K562 (cell line): ENCODE measurements around the gene MFSD11. TPM values are rescaled to one million over a fixed set of nuclear protein-coding genes. Genes with fewer than 3 reads are reported as not detected.

Experiments
- CEBPG ChIP-seq, 3 experiments: fragments of 200-800 bp in 1 of 3; sonication (Bioruptor generic) in 1 of 3; sonication (generic) in 1 of 3; formaldehyde crosslinking in 1 of 3; IDR thresholded peaks in 2 of 3; conservative IDR thresholded peaks in 1 of 3; 2 replicates each; pipeline versions ENCODE4 v1.6.1 to v1.8.0; 2016 to 2022; ENCODE audit warnings: missing compliant biosample characterization in 2 of 3, missing genetic modification characterization in 2 of 3, mild to moderate bottlenecking in 1 of 3, missing genetic modification reagents in 1 of 3
- CHD4 ChIP-seq: fragments of 200-600 bp; sonication (generic); IDR thresholded peaks from 3 replicates; pipeline ENCODE4 v1.6.1; 2012; ENCODE audit warnings: low read depth, mild to moderate bottlenecking, mixed read lengths, low read length, inconsistent platforms; ENCODE audit not compliant: insufficient read depth, insufficient replicate concordance, poor library complexity, severe bottlenecking
- E2F1 ChIP-seq: sonication (generic); formaldehyde crosslinking; IDR thresholded peaks from 2 replicates; pipeline ENCODE4 v1.8.1; 2023; ENCODE audit warnings: mild to moderate bottlenecking, missing genetic modification reagents, moderate library complexity
- KDM5B ChIP-seq: fragments of 200-600 bp; sonication (generic); IDR thresholded peaks from 2 replicates; pipeline ENCODE4 v1.6.1; 2012; ENCODE audit warnings: low read depth, mild to moderate bottlenecking, moderate library complexity, low read length, control low read depth, inconsistent platforms; ENCODE audit not compliant: insufficient replicate concordance
- RFX1 ChIP-seq: fragments of 450-650 bp; IDR thresholded peaks from 2 replicates; pipeline ENCODE4 v1.6.1; 2016; ENCODE audit warnings: mild to moderate bottlenecking, moderate library complexity
- SMARCA5 ChIP-seq: fragments of 450-650 bp; IDR thresholded peaks from 2 replicates; pipeline ENCODE4 v1.6.1; 2016
- SP1 ChIP-seq: sonication (generic); formaldehyde crosslinking; IDR thresholded peaks from 2 replicates; pipeline ENCODE4 v1.8.1; 2022; ENCODE audit warnings: mild to moderate bottlenecking, missing genetic modification reagents
- TBP ChIP-seq: optimal IDR thresholded peaks from 2 replicates; pipeline ENCODE3; 2011; ENCODE audit warnings: low read depth, low read length, improper control_type of control experiment
- YY1 ChIP-seq, 3 experiments: IDR thresholded peaks; 2 replicates each; pipeline ENCODE4 v1.6.1; 2011; ENCODE audit warnings: low read length in 2 of 3, mild to moderate bottlenecking in 2 of 3, moderate library complexity in 2 of 3, borderline replicate concordance in 1 of 3, control low read depth in 1 of 3, low read depth in 1 of 3; ENCODE audit not compliant: insufficient read depth in 3 of 3, insufficient replicate concordance in 2 of 3, control insufficient read depth in 1 of 3, insufficient read length in 1 of 3; ENCODE audit errors: extremely low read depth in 1 of 3
- ZNF146 ChIP-seq: IDR thresholded peaks from one replicate; pipeline ENCODE4 v1.6.1; 2018; ENCODE audit warnings: missing compliant biosample characterization; ENCODE audit not compliant: unreplicated experiment
- ZNF23 ChIP-seq: fragments of 250-450 bp; sonication (Bioruptor Pico); IDR thresholded peaks from 2 replicates; pipeline ENCODE4 v1.4.0; 2020; ENCODE audit warnings: mild to moderate bottlenecking
- ZNF232 ChIP-seq: sonication (generic); formaldehyde crosslinking; IDR thresholded peaks from 2 replicates; pipeline ENCODE4 v1.8.0; 2022; ENCODE audit warnings: mild to moderate bottlenecking, missing genetic modification reagents
- ZNF280B ChIP-seq: fragments of 250-450 bp; sonication (Bioruptor Pico); IDR thresholded peaks from 2 replicates; pipeline ENCODE4 v1.5.1; 2021; ENCODE audit warnings: mild to moderate bottlenecking
- ZNF318 ChIP-seq, 2 experiments: fragments of 450-650 bp; IDR thresholded peaks; 2 replicates each; pipeline ENCODE4 v1.6.1; 2016; ENCODE audit warnings: mild to moderate bottlenecking in 2 of 2, borderline replicate concordance in 1 of 2, low read depth in 1 of 2, moderate library complexity in 1 of 2
- ZNF707 ChIP-seq: fragments of 250-450 bp; sonication (Bioruptor Pico); conservative IDR thresholded peaks from 2 replicates; pipeline ENCODE4 v1.8.0; 2022; ENCODE audit warnings: inconsistent platforms, mild to moderate bottlenecking, moderate library complexity
- polyA plus RNA-seq, 8 experiments: library from polyadenylated mRNA; depleted of rRNA in 4 of 8; stranded (reverse) in 5 of 8; unstranded in 3 of 8; fragments of >200 nt; fragmentation: Nextera tagmentation in 2 of 8; fragmentation: Illumina TruSeq in 1 of 8; extraction: Ambion mirVana in 2 of 8; extraction: Trizol in 1 of 8; gene quantifications; 2 replicates each; pipeline versions ENCODE4 v1.2.1 to v1.2.3, GENCODE V29; 2011 to 2014; ENCODE audit warnings: inconsistent platforms in 1 of 8, missing spikeins in 1 of 8
- total RNA-seq, 7 experiments: library from RNA; depleted of rRNA in 6 of 7; stranded (reverse); fragments of >200 nt in 6 of 7; fragmentation: Illumina TruSeq in 2 of 7; extraction: Trizol in 2 of 7; gene quantifications; 2 replicates each; pipeline versions ENCODE4 v1.2.1 to v1.2.3, GENCODE V29; 2011 to 2021; ENCODE audit warnings: low replicate concordance in 1 of 7

Gene MFSD11
- total and polyA plus RNA-seq, 9 of the 15 experiments (the other 6 are each of a cell fraction or from before 2014, with no cell fraction given) = 14.4 to 24.5 (median 19.9) TPM

GRCh38 chr17:76726231-76726775 lies 11.6 kb upstream of the MFSD11 start, which contains the start of gene JMJD6 (continued):
- TF ChIP-seq ZNF146 (no peak), ZNF707 (CRISPR knock-in tag) (no peak), SMARCA5 (no peak), E2F1 (CRISPR knock-in tag) (0 out of 2 replicates have a peak, but pooled peaks have one; percentile 10), CHD4 (no peak), YY1 (IDR thresholded peaks at IDR 0.05; ENCODE audit: borderline replicate concordance in 1 of 3, control insufficient read depth in 1 of 3, extremely low read depth in 1 of 3, insufficient read depth in 3 of 3, insufficient read length in 1 of 3, insufficient replicate concordance in 2 of 3, low read depth in 1 of 3, low read length in 2 of 3) (peak; percentile 85 to 98 (median 98)), ZNF280B (no peak), ZNF23 (no peak), CEBPG (CRISPR knock-in tag; IDR thresholded peaks at IDR 0.05) (peak; percentile 71), CEBPG (tag; conservative IDR thresholded peaks at IDR 0.05 in 1 of 2, IDR thresholded peaks at IDR 0.05 in 1 of 2) (no peak; a peak in 1 of 4 replicates), SP1 (CRISPR knock-in tag) (peak; percentile 70), ZNF232 (no peak), KDM5B (peak; percentile 67), TBP (no peak), ZNF318 (IDR thresholded peaks at IDR 0.05; ENCODE audit: borderline replicate concordance in 1 of 2, low read depth in 1 of 2) (no peak), RFX1 (no peak)
